A549 (cell line): ENCODE data around the gene DGKH. TPM values are rescaled to one million over a fixed set of nuclear protein-coding genes. Genes with fewer than 3 reads are reported as not detected.

Experiments
- ATAC-seq, 2 experiments: fragments of 200-7000 bp in 1 of 2; fragments of >200 bp in 1 of 2; cut with Nextera tagmentation in 1 of 2; cut with Tn5 transposase in 1 of 2; 3 replicates each; pipeline versions ENCODE4 v1.8.0 to v1.9.1; 2018 to 2020; ENCODE audit warnings: mild to moderate bottlenecking in 1 of 2, moderate library complexity in 1 of 2
- CTCF ChIA-PET: fragments of 300-600 bp; sonication (Branson Sonifier 250); formaldehyde crosslinking; extraction: SDS; loops from one replicate; lab custom pipeline; 2021; ENCODE audit warnings: antibody characterized with exemption, inconsistent platforms; lab: Yijun Ruan, JAX
- POLR2A ChIA-PET: fragments of 350-600 bp; formaldehyde crosslinking; extraction: SDS; loops from one replicate; lab custom pipeline; 2021; ENCODE audit warnings: antibody characterized with exemption, inconsistent platforms; lab: Yijun Ruan, JAX
- DNase-seq, 2 experiments: peaks; one replicate each; pipeline versions ENCODE4 v3.0.0 to v3.0.0-alpha.2; 2011 to 2016; ENCODE audit warnings: low read depth in 1 of 2, low spot score in 1 of 2
- FAIRE-seq: peaks from 2 replicates; lab custom pipeline; 2011; peaks lifted over from hg19 to GRCh38; lab: Jason Lieb, UNC
- H3K27ac ChIP-seq, 2 experiments: fragments of >200 bp; sonication (Bioruptor Twin); formaldehyde crosslinking; 3 replicates each; pipeline ENCODE4 v1.5.1; 2016 to 2017
- H3K4me1 ChIP-seq: fragments of >200 bp; sonication (Bioruptor Twin); formaldehyde crosslinking; 3 replicates; pipeline ENCODE4 v1.6.1; 2016
- H3K4me2 ChIP-seq: fragments of >200 bp; sonication (Bioruptor Twin); formaldehyde crosslinking; 3 replicates; pipeline ENCODE4 v1.6.1; 2016
- H3K4me3 ChIP-seq: fragments of >200 bp; sonication (Bioruptor Twin); formaldehyde crosslinking; 3 replicates; pipeline ENCODE4 v1.5.1; 2016
- H3K9me3 ChIP-seq: fragments of >200 bp; sonication (Bioruptor Twin); formaldehyde crosslinking; 3 replicates; pipeline ENCODE4 v1.6.1; 2016
- CBX2 ChIP-seq: fragments of 200-600 bp; sonication (generic); IDR thresholded peaks from 2 replicates; pipeline ENCODE4 v1.6.1; 2016; ENCODE audit warnings: low read depth, mild to moderate bottlenecking, borderline replicate concordance
- CEBPB ChIP-seq, 2 experiments: fragments of >200 bp in 1 of 2; sonication (Bioruptor Twin) in 1 of 2; formaldehyde crosslinking in 1 of 2; IDR thresholded peaks; 2 replicates each; pipeline ENCODE4 v1.6.1; 2012 to 2016
- CHD2 ChIP-seq: fragments of 150-350 bp; IDR thresholded peaks from 2 replicates; pipeline ENCODE4 v1.6.1; 2014; ENCODE audit warnings: low read length; ENCODE audit not compliant: partially characterized antibody
- CHD4 ChIP-seq: fragments of 200-600 bp; sonication (generic); IDR thresholded peaks from 2 replicates; pipeline ENCODE4 v1.6.1; 2016; ENCODE audit warnings: antibody characterized with exemption, mild to moderate bottlenecking, borderline replicate concordance
- EHF ChIP-seq: fragments of 250-450 bp; sonication (Bioruptor Pico); IDR thresholded peaks from 2 replicates; pipeline ENCODE4 v1.5.0; 2020; ENCODE audit warnings: mild to moderate bottlenecking
- ESRRA ChIP-seq: fragments of 150-350 bp; IDR thresholded peaks from 2 replicates; pipeline ENCODE4 v1.6.1; 2014; ENCODE audit warnings: mild to moderate bottlenecking, low read length, borderline replicate concordance
- FOSL2 ChIP-seq, 2 experiments: fragments of 450-650 bp in 1 of 2; fragments of >200 bp in 1 of 2; sonication (Bioruptor Twin) in 1 of 2; formaldehyde crosslinking; IDR thresholded peaks; 2 replicates each; pipeline versions ENCODE4 v1.5.0 to v1.6.1; 2016 to 2020; ENCODE audit warnings: mild to moderate bottlenecking in 1 of 2, moderate library complexity in 1 of 2
- FOXS1 ChIP-seq: fragments of 250-450 bp; sonication (Bioruptor Pico); IDR thresholded peaks from 2 replicates; pipeline ENCODE4 v1.5.0; 2020; ENCODE audit warnings: mild to moderate bottlenecking, moderate library complexity
- HOXA7 ChIP-seq: fragments of 250-450 bp; sonication (Bioruptor Pico); IDR thresholded peaks from 2 replicates; pipeline ENCODE4 v1.5.0; 2020; ENCODE audit warnings: mild to moderate bottlenecking, moderate library complexity
- HOXB13 ChIP-seq: fragments of 250-450 bp; sonication (Bioruptor Pico); IDR thresholded peaks from 2 replicates; pipeline ENCODE4 v1.5.0; 2020; ENCODE audit warnings: low read depth, mild to moderate bottlenecking, moderate library complexity
- JUN ChIP-seq, 2 experiments: fragments of >200 bp; sonication (Bioruptor Twin); formaldehyde crosslinking; IDR thresholded peaks; 2 replicates in 1 of 2; 3 replicates in 1 of 2; pipeline ENCODE4 v1.6.1; 2016 to 2017
- JUNB ChIP-seq: fragments of >200 bp; sonication (Bioruptor Twin); formaldehyde crosslinking; IDR thresholded peaks from 2 replicates; pipeline ENCODE4 v1.6.1; 2016
- KDM1A ChIP-seq: fragments of 200-600 bp; sonication (generic); IDR thresholded peaks from 2 replicates; pipeline ENCODE4 v1.6.1; 2016; ENCODE audit warnings: low read depth, mild to moderate bottlenecking
- MAFK ChIP-seq: fragments of 450-650 bp; IDR thresholded peaks from 2 replicates; pipeline ENCODE4 v1.6.1; 2014; ENCODE audit not compliant: partially characterized antibody
- NPAS2 ChIP-seq: fragments of 250-450 bp; sonication (Bioruptor Pico); IDR thresholded peaks from 2 replicates; pipeline ENCODE4 v1.8.0; 2022; ENCODE audit warnings: mild to moderate bottlenecking, moderate library complexity, borderline replicate concordance
- PHF8 ChIP-seq: fragments of 200-600 bp; sonication (generic); IDR thresholded peaks from 2 replicates; pipeline ENCODE4 v1.6.1; 2016; ENCODE audit warnings: low read depth, mild to moderate bottlenecking, antibody characterized with exemption, moderate library complexity, borderline replicate concordance
- POLR2A ChIP-seq: IDR thresholded peaks from 2 replicates; pipeline ENCODE4 v1.6.1; 2012; ENCODE audit warnings: mild to moderate bottlenecking, low read length
- RAD21 ChIP-seq, 2 experiments: fragments of >200 bp in 1 of 2; sonication (Bioruptor Twin) in 1 of 2; formaldehyde crosslinking in 1 of 2; IDR thresholded peaks in 1 of 2; conservative IDR thresholded peaks in 1 of 2; 2 replicates in 1 of 2; 3 replicates in 1 of 2; pipeline ENCODE4 v1.6.1; 2012 to 2018; ENCODE audit warnings: inconsistent platforms in 1 of 2
- RARB ChIP-seq: fragments of 250-450 bp; sonication (Bioruptor Pico); IDR thresholded peaks from 2 replicates; pipeline ENCODE4 v1.8.0; 2021; ENCODE audit warnings: mild to moderate bottlenecking, moderate library complexity
- RCOR1 ChIP-seq: fragments of 150-350 bp; IDR thresholded peaks from 2 replicates; pipeline ENCODE4 v1.6.1; 2014; ENCODE audit warnings: antibody characterized with exemption, low read length, low read depth
- RFX5 ChIP-seq: fragments of 450-650 bp; IDR thresholded peaks from 2 replicates; pipeline ENCODE4 v1.7.1; 2014; ENCODE audit warnings: antibody characterized with exemption, mild to moderate bottlenecking, moderate library complexity
- RNF2 ChIP-seq: fragments of 200-600 bp; sonication (generic); IDR thresholded peaks from 2 replicates; pipeline ENCODE4 v1.6.1; 2016; ENCODE audit warnings: low read depth, mild to moderate bottlenecking, antibody characterized with exemption, moderate library complexity, borderline replicate concordance
- SREBF2 ChIP-seq: fragments of 450-650 bp; IDR thresholded peaks from 2 replicates; pipeline ENCODE4 v1.6.1; 2014; ENCODE audit warnings: mild to moderate bottlenecking, moderate library complexity
- ZFP36 ChIP-seq: fragments of 450-650 bp; IDR thresholded peaks from 2 replicates; pipeline ENCODE4 v1.6.1; 2014; ENCODE audit warnings: borderline replicate concordance; ENCODE audit not compliant: partially characterized antibody
- WGBS: methylation state at CpG from one replicate; pipeline ENCODE4 v1.1.6; 2017; ENCODE audit errors: missing lambda C conversion rate; 5-methylcytosine and 5-hydroxymethylcytosine counted together
- polyA plus RNA-seq, 4 experiments: library from polyadenylated mRNA; depleted of rRNA in 3 of 4; stranded (reverse); fragments of >200 nt; fragmentation: RNase III in 1 of 4; extraction: RNeasy Plus Mini Kit Qiagen cat#74134 plus additional on column Dnase treatment in 1 of 4; gene quantifications; 2 replicates in 3 of 4; 3 replicates in 1 of 4; pipeline ENCODE4 v1.2.3, GENCODE V29; 2011 to 2017
- TF ChIP-seq, protein P1 (sequence below): fragments of 250-450 bp; sonication (Bioruptor Pico); IDR thresholded peaks from 2 replicates; pipeline ENCODE4 v1.5.0; 2020; ENCODE audit warnings: low read depth, mild to moderate bottlenecking, moderate library complexity
- TF ChIP-seq, protein P2 (sequence below): IDR thresholded peaks from 2 replicates; pipeline ENCODE4 v1.6.1; 2012
- TF ChIP-seq, protein P3 (sequence below): fragments of 150-350 bp; IDR thresholded peaks from 2 replicates; pipeline ENCODE4 v1.6.1; 2014; ENCODE audit warnings: low read depth, mild to moderate bottlenecking, low read length

DGKH gene
- polyA plus RNA-seq, 2 of the 4 experiments (the other 2 are of a cell fraction), result 3.8 to 6.7 TPM

DNA sequence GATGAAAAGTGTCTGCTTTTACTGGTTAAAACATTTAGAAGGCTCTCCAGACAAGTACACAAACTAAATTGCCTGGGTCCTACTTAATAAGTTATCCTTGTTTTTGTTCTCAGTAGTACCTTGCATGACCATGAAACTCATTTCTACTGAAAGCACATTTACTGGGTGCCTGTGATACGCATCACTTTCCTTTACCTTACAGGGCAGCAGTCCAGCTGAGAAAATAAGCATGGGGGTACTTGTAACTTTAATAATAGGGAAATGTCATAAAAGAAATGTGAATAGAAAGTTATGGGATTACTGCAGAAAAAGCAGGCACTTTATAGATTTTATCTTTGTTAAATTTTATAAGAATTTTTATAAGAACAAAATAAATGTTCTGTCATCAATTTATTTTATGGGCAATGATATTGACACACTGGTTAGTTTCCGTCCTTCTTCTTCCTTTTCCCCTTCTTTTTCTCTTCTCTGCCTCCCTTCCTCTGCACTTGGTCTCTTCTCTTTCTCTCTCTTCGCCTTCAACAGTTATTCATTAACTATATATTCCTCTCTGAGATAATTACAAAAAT, 116.2 kb downstream of the DGKH start:
- H3K9me3 ChIP-seq, result no peaks in the 10 kb centered on the region
- H3K27ac ChIP-seq, result no peak overlapping the region
- ATAC-seq (no peak), FAIRE-seq (no peak), DNase-seq (no peak)
- 97% methylated on average over 3 of the region's 3 CpGs for WGBS
- TF ChIP-seq CHD2 (no peak), FOXS1 (CRISPR knock-in tag) (no peak), RNF2 (no peak), CBX2 (no peak), ESRRA (no peak), MAFK (no peak), RAD21 (conservative IDR thresholded peaks at IDR 0.05 in 1 of 2, IDR thresholded peaks at IDR 0.05 in 1 of 2) (no peak), ZFP36 (no peak), POLR2A (no peak)
- H3K4me2 ChIP-seq, result no peak overlapping the region
- H3K4me3 ChIP-seq, result no peak overlapping the region
- ChIA-PET CTCF (no interaction called here), POLR2A (no interaction called here)
- H3K4me1 ChIP-seq, result no peaks in the 10 kb centered on the region

DNA sequence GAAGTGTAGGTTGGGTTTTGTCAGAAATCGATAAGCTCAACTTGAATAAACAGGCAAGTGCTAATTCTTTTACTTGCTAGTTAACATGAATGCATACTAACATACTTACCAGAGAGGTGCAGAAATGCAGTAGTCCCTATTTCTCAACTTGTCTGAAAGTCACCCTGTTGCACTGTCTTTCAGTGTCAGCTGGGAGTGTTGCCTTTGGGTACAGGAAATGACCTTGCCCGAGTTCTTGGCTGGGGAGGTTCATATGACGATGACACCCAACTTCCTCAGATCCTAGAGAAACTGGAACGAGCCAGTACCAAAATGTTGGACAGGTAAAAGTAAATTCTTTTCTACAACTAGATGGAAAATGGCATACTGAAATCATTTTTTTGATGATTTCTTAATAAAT, 120.0 kb downstream of the DGKH start:
- 93% methylated on average over 4 of the region's 4 CpGs for WGBS
- no peak overlapping the region for H3K4me3 ChIP-seq
- TF ChIP-seq NPAS2 (CRISPR knock-in tag) (no peak), JUNB (no peak), HOXA7 (no peak), HOXB13 (no peak), RARB (CRISPR knock-in tag) (no peak), RCOR1 (no peak), CHD4 (no peak), KDM1A (no peak), SREBF2 (no peak), EHF (CRISPR knock-in tag) (no peak), PHF8 (no peak), RAD21 (conservative IDR thresholded peaks at IDR 0.05 in 1 of 2, IDR thresholded peaks at IDR 0.05 in 1 of 2) (no peak), POLR2A (no peak), FOSL2 (IDR thresholded peaks at IDR 0.05) (no peak), FOSL2 (CRISPR knock-in tag; IDR thresholded peaks at IDR 0.05) (no peak), JUN (IDR thresholded peaks at IDR 0.05) (no peak), CEBPB (IDR thresholded peaks at IDR 0.05) (no peak), RFX5 (no peak)
- TF ChIP-seq, protein P1, sequence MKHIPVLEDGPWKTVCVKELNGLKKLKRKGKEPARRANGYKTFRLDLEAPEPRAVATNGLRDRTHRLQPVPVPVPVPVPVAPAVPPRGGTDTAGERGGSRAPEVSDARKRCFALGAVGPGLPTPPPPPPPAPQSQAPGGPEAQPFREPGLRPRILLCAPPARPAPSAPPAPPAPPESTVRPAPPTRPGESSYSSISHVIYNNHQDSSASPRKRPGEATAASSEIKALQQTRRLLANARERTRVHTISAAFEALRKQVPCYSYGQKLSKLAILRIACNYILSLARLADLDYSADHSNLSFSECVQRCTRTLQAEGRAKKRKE (CRISPR knock-in tag), result no peak
- TF ChIP-seq, protein P2, sequence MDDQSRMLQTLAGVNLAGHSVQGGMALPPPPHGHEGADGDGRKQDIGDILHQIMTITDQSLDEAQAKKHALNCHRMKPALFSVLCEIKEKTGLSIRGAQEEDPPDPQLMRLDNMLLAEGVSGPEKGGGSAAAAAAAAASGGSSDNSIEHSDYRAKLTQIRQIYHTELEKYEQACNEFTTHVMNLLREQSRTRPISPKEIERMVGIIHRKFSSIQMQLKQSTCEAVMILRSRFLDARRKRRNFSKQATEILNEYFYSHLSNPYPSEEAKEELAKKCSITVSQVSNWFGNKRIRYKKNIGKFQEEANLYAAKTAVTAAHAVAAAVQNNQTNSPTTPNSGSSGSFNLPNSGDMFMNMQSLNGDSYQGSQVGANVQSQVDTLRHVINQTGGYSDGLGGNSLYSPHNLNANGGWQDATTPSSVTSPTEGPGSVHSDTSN, result no peak
- TF ChIP-seq, protein P3, sequence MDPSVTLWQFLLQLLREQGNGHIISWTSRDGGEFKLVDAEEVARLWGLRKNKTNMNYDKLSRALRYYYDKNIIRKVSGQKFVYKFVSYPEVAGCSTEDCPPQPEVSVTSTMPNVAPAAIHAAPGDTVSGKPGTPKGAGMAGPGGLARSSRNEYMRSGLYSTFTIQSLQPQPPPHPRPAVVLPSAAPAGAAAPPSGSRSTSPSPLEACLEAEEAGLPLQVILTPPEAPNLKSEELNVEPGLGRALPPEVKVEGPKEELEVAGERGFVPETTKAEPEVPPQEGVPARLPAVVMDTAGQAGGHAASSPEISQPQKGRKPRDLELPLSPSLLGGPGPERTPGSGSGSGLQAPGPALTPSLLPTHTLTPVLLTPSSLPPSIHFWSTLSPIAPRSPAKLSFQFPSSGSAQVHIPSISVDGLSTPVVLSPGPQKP, result no peak
- TF ChIP-seq, all 56 proteins: peak for 0
- Histone ChIP-seq H3K4me1 (no peaks in the 10 kb centered on the region), H3K27ac (no peak overlapping the region), H3K4me2 (no peak overlapping the region), H3K9me3 (no peaks in the 10 kb centered on the region)
- ATAC-seq (no peak), FAIRE-seq (no peak), DNase-seq (no peak)
- CTCF ChIA-PET, result no interaction called here
- POLR2A ChIA-PET, result no interaction called here
